NCI-H1694 (cell line): ENCODE measurements around the gene GNG7.
"Not testable (repeated sequence)": the region's sequence is repeated elsewhere in the genome, so short reads cannot be mapped to it uniquely, and the experiment has no call there.

Experiments
- DNase-seq: peaks from one replicate; lab custom pipeline; 2025; lab: John Stamatoyannopoulos, UW

The GNG7 gene

DNA sequence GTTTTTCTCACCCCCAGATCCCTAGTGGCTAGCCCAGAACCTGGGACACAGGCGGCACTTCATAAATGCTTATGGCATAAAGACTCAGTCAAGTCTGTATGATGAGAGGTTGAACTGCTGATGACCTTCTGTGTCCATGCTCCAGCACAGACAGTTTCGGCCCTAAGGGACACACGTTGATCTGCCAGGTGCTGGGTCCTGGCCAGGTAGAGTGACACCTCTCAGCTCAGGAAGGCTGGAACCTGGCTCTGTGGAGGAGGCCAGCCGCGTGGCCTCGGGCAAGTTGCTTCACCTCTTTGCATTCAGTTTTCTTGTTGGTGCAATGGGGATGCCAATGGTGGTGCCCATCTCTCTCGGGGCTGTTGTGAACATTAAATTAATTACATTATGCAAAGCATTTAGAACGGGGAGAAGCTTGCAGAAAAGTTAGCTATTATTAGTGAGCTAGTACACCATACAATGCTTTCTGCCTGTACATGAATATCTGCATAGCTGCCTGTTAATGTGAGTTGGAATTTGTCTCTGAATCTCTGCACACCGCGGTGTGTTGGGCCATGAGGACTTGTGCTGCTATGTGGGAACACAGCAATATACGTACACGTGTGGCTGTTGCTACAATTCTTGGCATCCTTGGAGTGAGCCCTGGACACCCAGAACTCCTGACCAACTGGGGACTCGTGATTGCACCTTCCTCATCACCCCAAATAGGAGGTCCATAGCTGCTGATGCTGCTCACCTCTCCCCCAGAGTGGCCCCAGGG lies 218.1 kb downstream of the GNG7 start:
- no peak for DNase-seq

DNA sequence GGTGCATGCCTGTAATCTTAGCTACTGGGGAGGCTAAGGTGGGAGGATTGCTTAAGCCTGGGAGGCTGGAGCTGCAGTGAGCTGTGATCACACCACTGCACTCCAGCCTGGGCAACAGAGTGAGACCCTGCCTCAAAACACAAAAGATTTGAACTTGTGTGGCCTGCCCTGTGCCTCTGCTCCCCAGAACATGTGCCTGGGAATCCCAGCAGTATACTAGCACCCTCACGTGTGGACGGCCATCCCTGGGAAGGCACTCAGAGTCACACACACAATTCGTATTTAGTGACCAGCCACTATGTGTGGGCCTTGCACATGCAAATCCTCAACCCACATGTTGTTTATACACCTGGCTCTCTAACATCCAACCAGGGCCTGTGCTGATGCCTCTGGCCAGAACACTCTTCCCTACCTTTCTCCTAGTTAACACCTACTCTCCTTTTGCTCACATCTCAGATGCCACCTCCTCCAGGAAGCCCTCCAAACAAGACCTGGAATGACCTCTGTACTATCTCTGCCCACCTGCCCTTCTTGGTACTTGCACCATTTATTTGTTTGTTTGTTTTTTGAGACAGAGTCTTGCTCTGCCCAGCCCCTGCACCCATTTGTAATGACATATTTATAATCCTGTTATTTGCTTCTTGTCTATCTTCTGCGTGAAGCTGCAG lies 218.9 kb downstream of the GNG7 start:
- no peak for DNase-seq

DNA sequence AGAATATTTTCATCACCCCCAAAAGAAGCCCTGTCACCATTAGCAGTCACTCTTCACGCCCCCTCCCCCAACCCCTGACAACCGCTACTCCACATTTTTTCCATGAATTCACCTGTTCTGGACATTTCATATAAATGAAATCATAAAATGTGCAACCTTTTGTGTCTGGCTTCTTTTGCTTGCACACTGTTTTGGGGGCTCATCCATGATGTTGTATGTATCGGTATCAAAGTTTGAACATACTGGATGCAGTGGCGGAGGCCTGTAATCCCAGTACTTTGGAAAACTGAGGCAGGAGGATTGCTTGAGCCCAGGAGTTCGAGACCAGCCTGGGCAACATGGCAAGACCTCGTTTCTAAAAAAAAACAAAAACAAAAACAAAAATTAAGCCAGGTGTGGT lies 219.4 kb downstream of the GNG7 start:
- DNase-seq: no peak

DNA sequence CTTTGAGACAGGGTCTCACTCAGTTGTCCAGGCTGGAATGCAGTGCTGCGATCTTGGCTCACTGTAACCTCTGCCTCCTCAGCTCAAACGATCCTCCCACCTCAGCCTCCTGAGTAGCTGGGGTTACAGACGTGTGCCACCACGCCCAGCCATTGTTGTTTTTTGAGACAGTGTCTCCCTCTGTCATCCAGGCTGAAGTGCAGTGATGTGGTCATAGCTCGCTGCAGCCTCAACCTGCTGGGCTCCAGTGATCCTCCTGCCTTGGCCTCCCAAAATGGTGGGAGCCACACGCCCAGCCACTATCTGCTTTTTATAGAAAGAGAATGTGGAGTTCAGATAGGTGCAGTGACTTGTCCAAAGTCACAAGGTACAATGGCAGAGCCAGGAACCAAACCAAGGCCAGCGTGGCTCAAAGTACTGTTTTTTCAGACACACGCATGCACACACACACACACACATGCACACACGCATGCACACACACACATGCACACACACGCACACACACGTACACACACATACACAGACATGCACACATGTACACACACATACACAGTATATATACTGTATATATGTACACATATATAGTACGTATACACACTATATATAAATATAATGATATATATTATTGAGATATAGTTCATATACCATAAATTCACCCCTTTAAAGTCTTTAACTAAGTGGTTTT lies 220.0 kb downstream of the GNG7 start:
- no peak for DNase-seq

DNA sequence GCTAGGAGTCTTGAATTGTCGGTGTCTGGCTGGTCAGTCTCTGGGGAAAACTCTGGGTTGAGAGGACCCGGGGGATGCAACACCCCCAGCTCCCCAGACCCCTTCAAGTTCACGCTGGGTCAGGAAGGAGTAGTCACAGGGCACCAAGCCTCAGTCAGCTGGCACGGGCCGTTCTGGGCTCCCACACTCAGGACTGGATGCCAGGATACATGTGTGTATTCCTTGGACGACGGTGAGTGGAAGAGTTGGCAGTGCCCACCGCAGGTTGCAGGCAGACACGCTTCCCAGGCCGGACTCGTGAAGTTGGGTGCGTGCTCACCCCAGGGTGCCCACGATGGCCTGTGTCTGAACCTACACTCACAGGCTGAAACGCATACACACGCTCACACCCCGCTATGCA lies 221.0 kb downstream of the GNG7 start:
- DNase-seq: no peak

DNA sequence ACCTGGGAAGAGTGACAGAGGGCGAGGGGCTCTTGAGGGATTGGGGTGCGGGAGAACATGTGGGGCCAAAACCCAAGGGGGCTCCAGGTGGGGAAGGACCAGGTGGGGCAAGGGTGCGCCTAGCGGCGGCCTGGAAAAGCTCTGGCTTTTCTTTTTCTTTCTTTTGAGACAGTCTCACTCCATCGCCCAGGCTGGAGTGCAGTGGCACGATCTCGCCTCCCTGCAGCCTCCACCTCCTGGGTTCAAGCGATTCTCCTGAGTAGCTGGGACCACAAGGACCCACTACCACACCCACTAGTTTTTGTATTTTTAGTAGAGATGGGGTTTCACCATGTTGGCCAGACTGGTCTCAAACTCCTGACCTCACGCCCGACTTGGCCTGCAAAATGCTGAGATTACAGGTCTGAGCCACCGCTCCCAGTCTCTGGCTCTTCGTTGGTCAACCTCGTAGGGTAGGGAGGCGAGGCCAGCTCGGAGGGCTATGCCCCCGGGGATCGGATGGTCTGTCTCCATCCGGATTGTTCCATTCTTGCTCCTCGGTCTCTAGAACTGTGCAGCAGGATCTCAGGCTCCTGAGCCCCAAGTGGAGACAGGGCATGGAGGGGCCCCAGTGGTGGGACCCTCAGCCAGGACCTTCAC lies 222.8 kb downstream of the GNG7 start:
- DNase-seq: no peak

DNA sequence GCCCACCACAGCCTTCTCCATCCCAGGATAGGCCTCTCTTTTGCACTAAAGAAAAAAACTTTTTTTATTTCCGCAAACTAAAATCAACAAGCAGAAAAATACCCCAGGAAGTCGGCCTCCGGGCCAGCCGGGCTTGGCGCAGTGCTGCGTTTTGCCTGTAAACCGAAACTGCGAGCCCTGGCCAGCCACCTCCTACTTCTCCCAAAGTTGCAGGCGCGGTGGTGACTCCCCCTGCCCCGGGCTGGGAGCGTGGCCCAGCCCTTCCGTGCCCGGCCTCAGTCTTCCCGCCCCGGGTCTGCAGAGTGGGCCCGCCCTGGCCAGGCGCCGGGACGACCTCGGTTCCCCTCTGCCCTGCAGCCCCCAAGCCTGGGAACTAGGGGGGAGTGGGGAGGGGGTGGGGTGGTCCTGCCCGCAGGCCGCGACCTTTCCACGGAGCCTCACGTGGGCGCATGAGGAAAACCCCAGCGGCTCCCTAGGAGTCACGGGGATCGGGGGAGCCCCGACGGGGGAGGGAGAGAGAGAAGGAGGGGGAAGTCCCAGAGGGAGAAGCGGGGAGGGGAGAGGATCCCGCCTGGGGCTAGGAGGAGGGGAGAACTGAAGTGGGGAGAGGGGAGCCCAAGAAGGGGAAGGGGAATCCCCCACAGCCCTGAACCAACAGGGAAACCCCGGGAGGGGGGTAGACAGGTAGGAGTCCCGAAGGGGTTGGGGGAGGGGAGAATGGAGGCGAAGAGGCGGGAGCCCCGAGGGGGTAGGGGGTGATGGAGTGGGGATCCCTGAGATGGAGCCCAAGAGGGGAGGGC lies 223.5 kb downstream of the GNG7 start:
- no peak for DNase-seq

DNA sequence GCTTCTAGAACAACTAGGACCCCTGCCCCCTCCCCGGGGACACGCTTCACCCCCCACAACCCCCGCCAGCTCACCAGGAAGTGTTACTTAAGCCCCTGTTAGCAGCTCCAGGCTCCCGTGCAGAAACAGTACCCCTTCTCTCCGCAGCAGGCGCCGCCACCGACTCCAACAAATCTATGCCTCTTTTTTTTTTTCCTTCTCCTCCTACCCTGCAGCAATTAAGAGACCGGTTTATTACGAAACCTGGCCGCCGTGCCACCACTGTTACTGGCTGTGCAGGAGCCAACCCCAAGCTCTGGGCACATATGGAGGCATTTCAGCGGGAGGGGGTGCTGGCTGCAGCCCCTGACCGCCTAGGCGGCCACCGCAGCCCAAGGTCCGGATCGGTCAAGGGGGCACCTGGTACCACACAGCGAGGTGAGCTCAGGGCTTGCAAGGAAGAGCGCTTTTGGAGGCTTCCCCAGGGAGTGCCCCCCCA lies 224.2 kb downstream of the GNG7 start:
- peak; percentile 36 for DNase-seq

DNA sequence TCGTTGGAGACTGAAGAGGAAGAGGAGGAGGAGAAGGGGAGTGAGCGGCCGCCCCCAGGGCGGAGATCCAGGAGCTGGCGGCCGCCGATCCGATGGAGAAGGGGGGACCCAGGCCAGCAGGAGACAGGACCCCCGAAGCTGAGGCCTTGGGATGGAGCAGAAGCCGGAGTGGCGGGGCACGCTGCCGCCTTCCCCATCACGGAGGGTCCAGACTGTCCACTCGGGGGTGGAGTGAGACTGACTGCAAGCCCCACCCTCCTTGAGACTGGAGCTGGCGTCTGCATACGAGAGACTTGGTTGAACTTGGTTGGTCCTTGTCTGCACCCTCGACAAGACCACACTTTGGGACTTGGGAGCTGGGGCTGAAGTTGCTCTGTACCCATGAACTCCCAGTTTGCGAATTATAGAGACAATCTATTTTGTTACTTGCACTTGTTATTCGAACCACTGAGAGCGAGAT lies 224.7 kb downstream of the GNG7 start:
- DNase-seq: no peak

DNA sequence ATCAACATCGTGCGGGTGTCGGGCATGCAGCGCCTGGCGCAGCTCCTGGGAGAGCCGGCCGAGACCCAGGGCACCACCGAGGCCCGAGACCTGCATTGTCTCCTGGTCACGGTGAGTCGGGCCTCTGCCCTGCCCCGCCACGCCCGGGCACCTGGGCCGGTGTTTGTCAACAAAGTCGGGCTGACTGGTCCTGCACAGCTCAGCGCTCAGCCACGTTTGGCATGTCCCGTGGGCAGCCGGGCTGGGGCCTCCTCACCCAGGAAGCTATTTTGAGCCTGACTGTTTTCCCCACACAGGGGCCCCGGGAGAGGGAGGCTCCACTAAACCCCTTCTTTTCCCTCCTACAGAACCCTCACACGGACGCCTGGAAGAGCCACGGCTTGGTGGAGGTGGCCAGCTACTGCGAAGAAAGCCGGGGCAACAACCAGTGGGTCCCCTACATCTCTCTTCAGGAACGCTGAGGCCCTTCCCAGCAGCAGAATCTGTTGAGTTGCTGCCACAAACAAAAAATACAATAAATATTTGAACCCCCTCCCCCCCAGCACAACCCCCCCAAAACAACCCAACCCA lies 225.3 kb downstream of the GNG7 start:
- no peak for DNase-seq

DNA sequence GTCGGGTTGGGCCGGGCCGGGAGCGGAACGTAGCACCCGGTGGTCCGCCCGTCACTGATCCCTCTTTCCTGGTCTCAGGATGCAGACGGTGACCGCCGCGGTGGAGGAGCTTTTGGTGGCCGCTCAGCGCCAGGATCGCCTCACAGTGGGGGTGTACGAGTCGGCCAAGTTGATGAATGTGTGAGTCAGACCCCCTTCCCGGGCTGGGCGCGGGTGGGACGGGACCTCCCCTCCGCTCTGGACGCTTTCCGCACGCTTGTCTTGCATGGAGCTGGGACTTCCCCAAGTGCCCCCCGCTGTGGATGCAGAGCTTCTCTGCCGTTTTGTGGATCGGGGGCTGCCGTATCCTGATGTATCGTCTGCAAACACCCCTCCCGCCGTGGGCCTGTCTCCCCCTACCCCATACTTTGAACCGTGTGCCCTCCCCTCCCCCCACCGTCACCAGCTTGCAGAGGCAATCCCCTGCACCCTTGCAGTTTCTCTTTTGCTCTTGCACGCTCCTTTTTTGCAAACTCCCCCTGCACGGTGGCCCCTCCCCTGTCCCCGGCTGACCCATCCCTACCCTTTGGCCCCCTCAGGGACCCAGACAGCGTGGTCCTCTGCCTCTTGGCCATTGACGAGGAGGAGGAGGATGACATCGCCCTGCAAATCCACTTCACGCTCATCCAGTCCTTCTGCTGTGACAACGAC lies 225.9 kb downstream of the GNG7 start:
- DNase-seq: no peak

DNA sequence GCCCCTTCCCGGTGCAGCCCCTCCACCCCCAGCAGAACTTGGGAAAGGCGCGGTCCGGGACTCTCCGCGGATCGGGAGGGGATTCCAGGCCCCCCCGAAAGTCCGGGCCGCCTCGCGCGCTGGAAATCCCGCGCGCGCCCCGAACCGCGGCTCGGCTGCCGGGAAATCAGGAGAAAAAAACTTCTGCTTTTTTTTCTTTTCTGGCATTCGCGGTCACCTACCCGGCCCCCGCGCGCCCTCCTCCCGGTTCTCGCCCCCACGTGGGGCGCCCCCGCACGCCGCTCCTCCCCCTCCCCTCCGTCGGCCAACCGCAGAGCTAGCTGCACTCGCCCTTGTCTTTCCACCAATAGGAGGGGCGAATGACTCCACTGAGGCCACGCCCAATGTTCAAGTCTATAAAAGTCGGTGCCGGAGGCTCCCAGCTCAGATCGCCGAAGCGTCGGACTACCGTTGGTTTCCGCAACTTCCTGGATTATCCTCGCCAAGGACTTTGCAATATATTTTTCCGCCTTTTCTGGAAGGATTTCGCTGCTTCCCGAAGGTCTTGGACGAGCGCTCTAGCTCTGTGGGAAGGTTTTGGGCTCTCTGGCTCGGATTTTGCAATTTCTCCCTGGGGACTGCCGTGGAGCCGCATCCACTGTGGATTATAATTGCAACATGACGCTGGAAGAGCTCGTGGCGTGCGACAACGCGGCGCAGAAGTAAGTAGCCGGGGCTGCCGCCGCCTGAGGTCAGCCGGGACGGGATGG lies 226.6 kb downstream of the GNG7 start, which contains the start of gene GADD45B:
TSS of gene GADD45B (plus strand) at position 426 of the 749 bp plus-strand sequence. CDS start at position 658, 232 bp downstream.
- peak; percentile 72 for DNase-seq

DNA sequence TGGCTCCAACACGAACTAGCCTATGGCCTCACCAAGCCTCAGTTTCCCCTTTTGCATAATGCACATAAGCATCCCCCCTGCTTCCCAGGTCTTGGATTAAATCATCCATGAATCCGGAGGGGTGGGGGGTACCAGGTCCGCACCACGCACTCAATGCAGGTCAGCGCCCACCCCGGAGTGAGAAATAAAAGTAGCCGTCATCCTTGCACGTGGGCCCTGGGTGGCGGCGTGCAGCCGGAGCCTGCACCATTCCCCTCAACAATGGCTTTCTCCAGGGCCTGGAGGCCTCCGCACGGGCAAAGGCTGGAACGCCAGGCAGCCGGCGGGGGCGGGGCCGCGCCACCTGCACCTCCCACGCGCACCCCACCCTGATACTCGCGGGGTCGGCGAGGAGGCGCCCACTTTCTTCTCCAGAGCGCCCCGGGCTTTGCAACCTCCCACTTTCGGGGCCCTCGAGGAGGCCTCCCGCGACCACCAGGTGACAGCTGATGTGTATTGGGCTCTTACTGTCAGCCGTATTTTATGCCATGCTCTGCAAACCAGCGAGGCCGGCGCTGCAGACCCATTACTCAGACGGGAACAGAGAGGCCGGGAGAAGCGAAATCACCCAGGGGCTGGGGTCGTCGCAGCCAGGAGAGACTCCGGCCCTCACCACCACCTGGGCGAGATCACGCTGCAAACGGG lies 227.3 kb downstream of the GNG7 start:
- no peak for DNase-seq

DNA sequence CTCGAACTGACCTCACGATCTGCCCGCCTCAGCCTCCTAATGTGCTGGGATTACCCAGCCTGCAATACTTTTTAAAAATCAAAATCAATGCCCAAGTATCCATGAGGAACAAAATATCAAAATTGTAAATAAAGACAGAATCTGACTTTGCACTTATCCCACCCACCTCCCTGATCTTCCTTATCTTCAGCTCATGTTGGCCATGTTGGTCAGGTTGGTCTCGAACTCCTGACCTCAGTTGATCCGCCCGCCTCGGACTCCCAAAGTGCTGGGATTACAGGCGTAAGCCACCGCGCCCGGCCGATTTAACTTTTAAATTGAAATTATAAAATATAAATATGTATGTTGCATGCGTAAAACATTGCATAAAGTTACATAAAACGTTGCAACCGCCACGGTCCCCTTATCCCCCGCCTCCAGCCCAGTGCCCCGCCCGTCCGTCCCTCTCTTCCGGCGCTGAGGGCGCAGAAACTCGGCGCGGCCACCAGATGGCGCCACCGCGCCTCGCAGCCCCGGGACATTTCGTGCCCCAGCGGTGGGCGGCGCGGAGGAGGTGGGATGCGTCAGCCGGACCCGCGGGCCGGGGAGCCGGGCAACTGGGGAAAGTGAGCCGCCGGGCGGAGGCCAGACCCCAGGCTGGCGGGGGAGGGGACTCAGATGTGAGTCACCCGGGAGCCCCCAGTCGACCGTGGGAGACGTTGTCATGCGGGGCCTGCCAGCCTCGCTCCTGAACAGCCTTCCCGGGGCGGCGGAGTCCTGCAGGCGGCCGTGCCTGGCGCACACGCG lies 228.1 kb downstream of the GNG7 start:
- peak; percentile 26 for DNase-seq

DNA sequence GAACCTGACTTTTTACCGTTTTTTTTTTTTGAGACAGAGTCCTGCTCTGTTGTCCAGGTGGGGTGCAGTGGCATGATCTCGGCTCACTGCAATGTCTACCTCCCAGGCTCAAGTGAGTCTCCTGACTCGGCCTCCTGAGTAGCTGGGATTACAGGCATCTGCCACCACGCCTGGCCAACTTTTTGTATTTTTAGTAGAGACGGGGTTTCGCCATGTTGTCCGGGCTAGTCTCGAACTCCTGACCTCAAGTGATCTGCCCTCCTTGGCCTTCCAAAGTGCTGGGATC lies 232.6 kb downstream of the GNG7 start:
- not testable (repeated sequence) for DNase-seq

DNA sequence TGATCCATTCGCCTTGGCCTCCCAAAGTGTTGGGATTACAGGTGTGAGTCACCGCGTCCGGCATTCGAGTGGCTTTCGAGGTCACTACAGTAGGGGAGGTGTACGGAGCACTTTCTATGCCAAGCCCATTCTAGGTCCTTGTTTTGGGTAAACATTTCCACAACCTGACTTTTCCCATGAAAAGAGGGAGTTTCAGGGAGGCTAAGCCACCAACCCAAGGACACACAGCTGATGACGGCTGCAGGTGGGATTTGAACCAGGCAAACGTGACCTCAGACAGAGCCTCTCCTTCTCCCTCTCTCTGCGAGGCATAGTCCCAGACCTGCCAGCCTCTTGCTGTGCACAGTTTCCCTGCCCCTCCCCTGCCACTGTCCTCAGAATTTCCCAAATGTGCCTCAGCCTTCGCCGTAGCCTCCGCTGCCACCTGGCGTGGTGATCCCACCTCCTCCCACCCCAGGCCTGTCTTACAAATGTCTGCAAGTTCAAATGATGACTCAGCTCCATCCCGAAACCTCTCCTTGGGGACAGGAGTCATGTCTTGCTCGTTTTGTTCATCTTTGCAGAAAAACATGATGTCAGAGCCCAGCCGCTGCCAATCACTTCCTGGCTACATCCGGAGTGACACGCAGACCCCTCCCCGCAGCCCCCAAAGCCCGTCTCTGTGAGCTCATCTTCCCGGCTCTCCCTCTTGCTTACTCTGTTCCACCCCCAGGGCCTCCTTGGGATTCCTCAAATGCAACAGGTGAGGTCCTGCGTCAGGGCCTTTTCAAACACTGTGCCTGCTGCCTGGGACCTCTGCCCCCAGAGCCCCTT lies 233.2 kb downstream of the GNG7 start:
- no peak for DNase-seq

DNA sequence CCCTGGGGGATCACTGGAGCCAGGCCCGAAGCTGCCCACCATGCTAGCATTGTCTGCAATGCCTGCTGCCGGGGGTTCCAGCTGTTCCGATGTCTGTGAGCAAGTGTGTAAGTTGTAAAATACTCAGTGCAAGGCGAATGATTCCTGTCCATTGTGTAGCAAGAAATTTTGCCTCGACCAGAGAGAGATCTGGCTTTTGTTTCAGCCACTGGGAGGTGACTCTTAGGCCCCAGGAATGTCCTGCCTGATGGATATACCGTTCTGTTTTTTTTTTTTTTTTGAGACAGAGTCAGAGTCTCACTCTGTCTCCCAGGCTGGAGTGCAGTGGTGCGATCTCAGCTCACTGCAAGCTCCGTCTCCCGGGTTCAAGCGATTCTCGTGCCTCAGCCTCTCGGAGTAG lies 233.9 kb downstream of the GNG7 start:
- DNase-seq: no peak

DNA sequence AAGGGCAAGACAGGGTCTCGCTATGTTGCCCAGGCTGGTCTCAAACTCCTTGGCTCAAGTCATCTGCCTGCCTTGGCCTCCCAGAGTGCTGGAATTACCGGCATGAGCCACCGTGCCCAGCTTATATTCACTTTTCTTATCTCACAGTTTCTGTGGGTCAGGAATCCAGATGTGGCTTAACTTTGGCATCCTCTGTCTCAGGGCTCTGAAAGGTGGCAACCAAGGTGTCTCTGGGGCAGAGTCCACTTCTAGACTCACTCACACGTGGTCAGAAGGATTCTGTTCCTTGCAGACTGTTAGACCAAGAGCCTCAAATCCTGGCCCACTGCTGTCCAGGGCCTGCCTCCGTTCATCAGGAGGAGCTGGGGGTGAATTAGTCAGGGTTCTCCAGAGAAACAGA lies 238.1 kb downstream of the GNG7 start:
- DNase-seq: no peak
